Osteocyte (in vitro differentiated cells): Measurements from ENCODE around the gene ZBTB48. TPM values are rescaled to one million over a fixed set of nuclear protein-coding genes. Genes with fewer than 3 reads are reported as not detected.

Experiments used
- DNase-seq: peaks from one replicate; pipeline ENCODE4 v3.0.0; 2021; ENCODE audit warnings: mixed read lengths; ENCODE audit not compliant: unreplicated experiment; ENCODE audit errors: extremely low spot score
- H3K27ac Mint-ChIP-seq: one replicate; pipeline ENCODE4 v1.8.0; 2021; ENCODE audit warnings: mild to moderate bottlenecking, mixed read lengths; ENCODE audit not compliant: unreplicated experiment
- H3K27me3 Mint-ChIP-seq: one replicate; pipeline ENCODE4 v1.8.0; 2021; ENCODE audit warnings: mixed read lengths; ENCODE audit not compliant: unreplicated experiment
- H3K36me3 Mint-ChIP-seq: one replicate; pipeline ENCODE4 v1.8.0; 2021; ENCODE audit warnings: mixed read lengths; ENCODE audit not compliant: unreplicated experiment
- H3K4me1 Mint-ChIP-seq: one replicate; pipeline ENCODE4 v1.8.0; 2021; ENCODE audit warnings: mixed read lengths; ENCODE audit not compliant: unreplicated experiment
- H3K4me3 Mint-ChIP-seq: one replicate; pipeline ENCODE4 v1.8.0; 2021; ENCODE audit warnings: mild to moderate bottlenecking, moderate library complexity, mixed read lengths; ENCODE audit not compliant: unreplicated experiment
- H3K9me3 Mint-ChIP-seq: one replicate; pipeline ENCODE4 v1.8.0; 2021; ENCODE audit warnings: mixed read lengths; ENCODE audit not compliant: unreplicated experiment
- total RNA-seq: library from RNA; stranded (reverse); gene quantifications from 2 replicates; pipeline ENCODE4 v1.2.1, GENCODE V29; 2021
- TF ChIP-seq, protein P1 (sequence below): fragments of 200-600 bp; sonication (generic); IDR thresholded peaks from 2 replicates; pipeline ENCODE4 v1.5.0; 2021; ENCODE audit warnings: antibody characterized with exemption, mild to moderate bottlenecking, moderate library complexity

Gene ZBTB48
- total RNA-seq, 1 donor from 2014 or later: 28.8 TPM

DNA sequence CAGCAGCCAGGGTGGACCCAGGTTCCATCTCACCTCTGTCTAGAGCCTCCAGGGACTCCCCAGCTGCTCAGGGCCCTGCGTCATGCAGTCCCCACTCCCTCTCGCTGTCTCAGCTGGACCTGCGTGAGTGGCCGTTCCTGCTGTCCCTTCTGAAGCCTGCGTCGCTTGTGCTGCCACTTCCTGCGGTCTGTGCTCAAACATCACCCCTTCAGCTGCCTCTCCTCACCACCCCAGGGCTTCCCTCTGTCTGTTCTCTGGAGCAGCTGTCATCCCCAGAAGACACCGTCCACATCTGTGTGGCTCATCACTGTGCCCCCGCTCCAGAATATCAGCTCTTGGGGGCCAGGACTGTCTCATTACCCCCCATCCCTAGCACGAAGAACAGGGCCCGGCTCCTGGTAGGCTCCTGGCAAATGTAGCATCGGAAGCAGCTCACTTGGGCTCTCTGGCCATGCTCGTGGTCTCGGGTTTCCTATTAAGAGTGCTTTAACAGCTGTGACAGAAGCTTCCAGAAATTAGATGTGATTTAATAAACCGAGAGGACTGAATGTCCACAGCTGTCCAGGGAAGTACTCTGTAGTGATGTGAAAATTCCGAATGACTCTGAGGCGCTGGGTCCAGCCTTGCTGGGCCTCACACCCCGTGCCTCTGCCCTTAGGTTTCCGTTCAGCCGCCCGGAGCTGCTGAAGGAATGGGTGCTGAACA is 48.2 kb downstream of the ZBTB48 start:
- Mint-ChIP-seq H3K4me3 (peak overlapping the region; percentile 45), H3K27me3 (no peaks in the 10 kb centered on the region), H3K36me3 (peaks cover 25% of the 10 kb centered on the region), H3K4me1 (peaks cover 20% of the 10 kb centered on the region), H3K9me3 (no peaks in the 10 kb centered on the region), H3K27ac (peak overlapping the region; percentile 34)
- TF ChIP-seq, protein P1, sequence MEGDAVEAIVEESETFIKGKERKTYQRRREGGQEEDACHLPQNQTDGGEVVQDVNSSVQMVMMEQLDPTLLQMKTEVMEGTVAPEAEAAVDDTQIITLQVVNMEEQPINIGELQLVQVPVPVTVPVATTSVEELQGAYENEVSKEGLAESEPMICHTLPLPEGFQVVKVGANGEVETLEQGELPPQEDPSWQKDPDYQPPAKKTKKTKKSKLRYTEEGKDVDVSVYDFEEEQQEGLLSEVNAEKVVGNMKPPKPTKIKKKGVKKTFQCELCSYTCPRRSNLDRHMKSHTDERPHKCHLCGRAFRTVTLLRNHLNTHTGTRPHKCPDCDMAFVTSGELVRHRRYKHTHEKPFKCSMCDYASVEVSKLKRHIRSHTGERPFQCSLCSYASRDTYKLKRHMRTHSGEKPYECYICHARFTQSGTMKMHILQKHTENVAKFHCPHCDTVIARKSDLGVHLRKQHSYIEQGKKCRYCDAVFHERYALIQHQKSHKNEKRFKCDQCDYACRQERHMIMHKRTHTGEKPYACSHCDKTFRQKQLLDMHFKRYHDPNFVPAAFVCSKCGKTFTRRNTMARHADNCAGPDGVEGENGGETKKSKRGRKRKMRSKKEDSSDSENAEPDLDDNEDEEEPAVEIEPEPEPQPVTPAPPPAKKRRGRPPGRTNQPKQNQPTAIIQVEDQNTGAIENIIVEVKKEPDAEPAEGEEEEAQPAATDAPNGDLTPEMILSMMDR: no peak
- no peak for DNase-seq

DNA sequence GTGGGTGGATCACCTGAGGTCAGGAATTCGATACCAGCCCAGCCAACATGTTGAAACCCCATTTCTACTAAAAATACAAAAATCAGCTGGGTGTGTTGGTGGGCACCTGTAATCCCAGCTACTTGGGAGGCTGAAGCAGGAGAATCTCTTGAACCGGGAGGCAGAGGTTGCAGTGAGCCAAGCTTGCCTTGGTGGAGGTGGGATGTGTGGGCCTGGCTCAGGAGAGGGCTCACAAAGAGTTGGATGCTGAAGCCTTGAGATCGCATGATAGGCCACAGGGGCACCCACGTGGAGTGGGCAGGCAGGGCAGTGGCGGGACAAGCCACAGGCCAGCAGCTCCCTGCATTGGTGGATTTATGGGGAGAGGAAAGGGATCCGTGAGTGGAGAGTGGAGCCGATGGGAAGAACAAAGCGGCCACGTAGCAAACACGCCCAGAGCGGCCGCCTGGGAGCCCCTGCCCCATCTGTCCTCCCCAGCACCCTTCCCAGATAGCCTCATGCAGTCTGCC is 49.2 kb downstream of the ZBTB48 start:
- Mint-ChIP-seq H3K27ac (no peak overlapping the region), H3K4me1 (peaks cover 20% of the 10 kb centered on the region), H3K4me3 (no peak overlapping the region), H3K27me3 (no peaks in the 10 kb centered on the region), H3K36me3 (peaks cover 33% of the 10 kb centered on the region), H3K9me3 (no peaks in the 10 kb centered on the region)
- no peak for DNase-seq
- TF ChIP-seq, protein P1: no peak

DNA sequence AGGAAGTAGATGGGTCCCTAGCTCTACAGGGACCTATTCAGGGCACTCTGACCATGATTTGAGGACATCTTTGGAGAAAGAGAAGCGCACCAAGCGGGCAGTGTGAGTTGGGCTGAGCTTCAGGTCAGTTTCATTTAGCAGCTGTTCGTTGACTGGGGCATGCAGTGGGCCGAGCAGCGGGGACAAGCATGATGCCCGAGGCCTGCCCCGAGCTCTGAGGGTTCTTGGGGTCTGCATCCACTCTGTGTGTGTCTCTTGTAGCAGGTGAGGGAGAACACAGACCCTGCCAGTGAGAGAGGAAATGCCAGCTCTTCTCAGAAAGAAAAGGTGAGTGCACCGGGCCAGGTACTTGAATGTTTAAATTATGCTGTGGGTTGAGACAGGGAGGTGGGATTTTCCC is 50.2 kb downstream of the ZBTB48 start:
- Mint-ChIP-seq H3K9me3 (no peaks in the 10 kb centered on the region), H3K4me3 (no peak overlapping the region), H3K27ac (no peak overlapping the region), H3K36me3 (peaks cover 36% of the 10 kb centered on the region), H3K4me1 (peaks cover 16% of the 10 kb centered on the region), H3K27me3 (no peaks in the 10 kb centered on the region)
- TF ChIP-seq, protein P1: no peak
- DNase-seq: no peak

DNA sequence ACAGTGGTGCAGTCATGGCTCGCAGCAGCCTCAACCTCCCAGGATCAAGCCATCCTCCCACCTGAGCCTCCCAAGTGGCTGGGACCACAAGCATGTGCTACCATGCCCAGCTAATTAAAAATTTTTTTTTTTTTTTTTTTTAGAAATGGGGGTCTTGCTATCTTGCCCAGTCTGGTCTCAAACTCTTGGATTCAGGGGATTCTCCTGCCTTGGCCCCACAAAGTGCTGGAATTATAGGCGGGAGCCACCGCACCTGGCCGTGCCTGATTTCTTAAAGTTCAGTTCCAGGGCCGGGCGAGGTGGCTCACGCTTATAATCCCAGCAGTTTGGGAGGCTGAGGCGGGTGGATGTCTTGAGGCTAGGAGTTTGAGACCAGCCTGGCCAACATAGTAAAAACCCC is 51.3 kb downstream of the ZBTB48 start:
- no peak for DNase-seq
- peaks cover 13% of the 10 kb centered on the region for H3K4me1 Mint-ChIP-seq
- no peak overlapping the region for H3K27ac Mint-ChIP-seq
- no peaks in the 10 kb centered on the region for H3K27me3 Mint-ChIP-seq
- no peaks in the 10 kb centered on the region for H3K9me3 Mint-ChIP-seq
- TF ChIP-seq, protein P1: no peak
- H3K36me3 Mint-ChIP-seq: peaks cover 42% of the 10 kb centered on the region
- H3K4me3 Mint-ChIP-seq: no peak overlapping the region

DNA sequence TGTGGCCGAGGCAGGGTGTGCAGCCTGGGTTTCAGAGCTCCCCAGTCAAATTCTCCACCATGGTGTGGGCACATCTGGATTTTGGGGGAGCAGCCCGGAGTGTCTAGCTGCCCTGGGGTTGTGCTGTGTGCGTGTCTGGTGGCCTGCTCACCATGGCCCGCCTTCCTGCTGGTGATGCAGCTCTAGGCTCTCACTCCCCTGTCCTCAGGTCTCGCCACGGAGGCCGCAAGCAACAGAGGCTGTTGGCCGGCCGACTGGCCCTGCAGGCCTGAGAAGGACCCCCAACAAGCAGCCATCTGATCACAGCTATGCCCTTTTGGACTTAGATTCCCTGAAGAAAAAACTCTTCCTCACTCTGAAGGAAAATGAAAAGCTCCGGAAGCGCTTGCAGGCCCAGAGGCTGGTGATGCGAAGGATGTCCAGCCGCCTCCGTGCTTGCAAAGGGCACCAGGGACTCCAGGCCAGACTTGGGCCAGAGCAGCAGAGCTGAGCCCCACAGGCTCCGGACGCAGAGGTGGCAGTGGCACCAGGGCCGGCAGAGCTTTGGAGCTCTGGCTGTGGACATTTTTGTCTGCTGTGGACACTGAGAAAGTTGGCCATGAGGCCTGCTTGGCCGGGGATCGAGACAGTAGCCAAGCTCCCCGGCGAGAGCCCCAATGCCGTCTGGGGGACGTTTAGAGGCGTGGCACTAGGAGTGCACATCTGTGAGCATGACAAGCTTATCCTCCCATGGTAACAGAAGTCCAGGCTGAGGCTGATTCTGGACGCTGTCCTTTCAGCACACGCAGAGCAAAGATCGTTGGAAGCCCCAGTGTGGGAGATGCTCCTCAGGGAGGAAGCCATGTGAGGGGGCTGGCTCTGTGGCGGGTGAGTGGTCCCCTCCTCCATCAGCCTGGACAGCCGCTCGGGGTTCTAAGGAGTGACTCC is 53.1 kb downstream of the ZBTB48 start:
- no peaks in the 10 kb centered on the region for H3K27me3 Mint-ChIP-seq
- peaks cover 36% of the 10 kb centered on the region for H3K36me3 Mint-ChIP-seq
- DNase-seq: no peak
- TF ChIP-seq, protein P1: no peak
- no peaks in the 10 kb centered on the region for H3K9me3 Mint-ChIP-seq
- H3K4me1 Mint-ChIP-seq: peaks cover 7% of the 10 kb centered on the region
- H3K4me3 Mint-ChIP-seq: no peak overlapping the region
- H3K27ac Mint-ChIP-seq: no peak overlapping the region
